Uterine smooth muscle cell (primary cell): Measurements from ENCODE around the gene RABGAP1. TPM values are rescaled to one million over a fixed set of nuclear protein-coding genes. Genes with fewer than 3 reads are reported as not detected.

Experiments used
- total RNA-seq: library from RNA; depleted of rRNA; stranded (reverse); fragments of >200 nt; gene quantifications from 2 replicates; pipeline ENCODE4 v1.2.3, GENCODE V29; 2014

RABGAP1 gene
- 37.5 and 50.5 TPM in 2 replicates for total RNA-seq

DNA sequence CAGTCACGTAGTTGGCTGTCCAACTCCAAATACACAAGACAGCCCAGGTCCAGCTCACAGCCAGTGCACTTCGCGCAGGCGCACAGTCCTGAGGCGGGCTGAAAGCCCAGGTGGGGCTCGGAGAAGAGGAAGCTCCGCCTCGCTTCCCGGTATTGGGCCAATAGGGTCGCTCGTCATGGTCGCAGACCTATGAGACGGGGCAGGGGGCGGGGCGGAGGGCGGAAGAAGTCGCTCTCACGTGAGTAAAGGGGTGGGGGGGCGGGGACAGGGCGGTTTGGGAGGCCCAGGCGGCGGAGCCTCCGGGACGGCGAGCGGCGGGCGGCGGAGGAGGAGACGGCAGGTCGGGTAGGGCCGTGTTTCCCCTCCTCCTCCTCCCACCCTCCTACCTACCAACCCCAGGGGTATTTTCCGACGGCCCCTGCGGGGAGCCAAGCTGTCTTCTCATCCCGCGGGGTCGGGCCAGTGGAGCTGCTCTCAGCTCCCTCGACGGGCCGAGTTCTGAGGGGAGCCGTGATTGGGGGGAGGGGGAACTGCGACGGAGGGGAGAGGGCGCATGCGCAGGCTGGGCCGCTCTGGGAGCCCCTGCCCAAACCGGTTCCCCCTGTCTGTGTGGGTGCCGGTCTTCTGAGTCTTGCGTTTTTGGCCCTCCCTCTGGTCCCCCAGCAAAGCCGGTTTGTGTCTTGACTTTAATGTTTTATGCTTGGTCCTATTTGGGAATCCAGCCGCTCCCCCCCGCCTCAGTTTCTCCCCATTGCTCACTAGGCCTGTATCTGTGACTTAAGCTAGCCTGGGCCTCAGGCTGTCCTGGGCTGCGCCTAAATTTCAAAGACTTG lies at the start of gene RABGAP1:
Gene RABGAP1, plus strand, starts transcription at position 272 of the 833 bp plus-strand sequence. CDS start 16,040 bp downstream, outside the sequence.

GRCh38 chr9:122904823-122905710 lies 35.8 kb upstream of the RABGAP1 start, which contains the start of gene RC3H2:
RC3H2 (minus strand) TSS chr9:122905359; CDS start chr9:122897509, 7,850 bp downstream.

GRCh38 chr9:122912964-122913673 lies 27.7 kb upstream of the RABGAP1 start, which contains the start of gene ZBTB6:
ZBTB6 (minus strand) TSS chr9:122913323; CDS start chr9:122912072, 1,251 bp downstream.

GRCh38 chr9:122931226-122932121 lies 9.3 kb upstream of the RABGAP1 start, which contains the start of gene ZBTB26:
ZBTB26 (minus strand) TSS chr9:122931512; CDS start chr9:122919934, 11,578 bp downstream.

GRCh38 chr9:123033352-123033751 lies 92.5 kb downstream of the RABGAP1 start, which contains the start of gene GPR21:
GPR21 (plus strand) TSS chr9:123033667; CDS start chr9:123034567, 900 bp downstream.

Other genes starting within 250 kb of the RABGAP1 start
- gene OR1L4, start 217.0 kb upstream of the RABGAP1 start, total RNA-seq: not detected in 2 replicates
- gene OR1L6, start 198.7 kb upstream of the RABGAP1 start, total RNA-seq: not detected in 2 replicates
- gene OR5C1, start 152.1 kb upstream of the RABGAP1 start, total RNA-seq: not detected in 2 replicates
- not detected in 2 replicates for gene OR1K1, start 140.9 kb upstream of the RABGAP1 start, total RNA-seq
- 46.1 and 50.6 TPM in 2 replicates for gene PDCL, start 112.4 kb upstream of the RABGAP1 start, total RNA-seq
- 43.6 and 56.4 TPM in 2 replicates for gene RC3H2, start 35.7 kb upstream of the RABGAP1 start, total RNA-seq
- gene ZBTB6, start 27.7 kb upstream of the RABGAP1 start, total RNA-seq: 16.0 and 16.3 TPM in 2 replicates
- 4.0 and 5.5 TPM in 2 replicates for gene ZBTB26, start 9.5 kb upstream of the RABGAP1 start, total RNA-seq
- gene GPR21, start 92.6 kb downstream of the RABGAP1 start, total RNA-seq: 1.4 and 1.5 TPM in 2 replicates